Right hindlimb (tissue), 1 donor: ENCODE measurements around the gene RPAP2.
"Not testable (repeated sequence)": the region's sequence is repeated elsewhere in the genome, so short reads cannot be mapped to it uniquely, and the experiment has no call there.

Experiments used
- DNase-seq: peaks from one replicate; pipeline ENCODE4 v3.0.0-alpha.2; 2018

The RPAP2 gene

DNA sequence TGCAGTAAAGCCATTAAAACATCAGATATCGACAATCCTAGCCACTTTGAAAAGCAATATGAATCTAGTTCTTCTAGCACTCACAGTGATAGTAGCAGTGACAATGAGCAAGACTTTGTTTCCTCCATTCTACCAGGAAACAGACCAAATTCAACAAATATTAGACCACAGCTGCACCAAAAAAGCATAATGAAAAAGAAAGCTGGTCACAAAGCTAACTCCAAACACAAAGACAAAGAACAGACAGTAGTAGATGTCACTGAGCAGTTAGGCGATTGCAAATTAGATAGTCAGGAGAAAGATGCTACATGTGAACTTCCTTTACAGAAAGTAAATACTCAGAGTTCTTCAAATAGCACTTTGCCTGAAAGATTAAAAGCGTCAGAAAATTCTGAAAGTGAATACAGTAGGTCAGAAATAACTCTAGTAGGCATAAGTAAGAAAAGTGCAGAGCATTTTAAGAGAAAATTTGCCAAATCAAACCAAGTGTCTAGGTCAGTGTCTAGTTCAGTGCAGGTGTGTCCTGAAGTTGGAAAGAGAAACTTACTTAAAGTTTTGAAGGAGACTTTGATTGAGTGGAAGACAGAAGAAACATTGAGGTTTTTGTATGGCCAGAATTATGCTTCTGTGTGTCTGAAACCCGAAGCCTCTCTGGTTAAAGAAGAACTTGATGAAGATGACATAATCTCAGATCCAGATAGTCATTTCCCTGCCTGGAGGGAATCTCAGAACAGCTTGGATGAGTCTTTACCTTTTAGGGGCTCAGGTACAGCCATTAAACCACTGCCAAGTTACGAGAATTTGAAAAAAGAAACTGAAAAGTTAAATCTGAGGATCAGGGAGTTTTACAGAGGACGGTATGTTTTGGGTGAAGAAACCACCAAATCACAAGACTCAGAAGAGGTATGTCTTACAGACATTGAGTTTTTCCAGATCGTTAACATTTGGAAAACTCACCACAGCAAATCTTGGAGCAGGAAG is 24.9 kb downstream of the RPAP2 start:
- no peak for DNase-seq

GRCh38 chr1:92324784-92325183 is 25.9 kb downstream of the RPAP2 start:
- no peak for DNase-seq

DNA sequence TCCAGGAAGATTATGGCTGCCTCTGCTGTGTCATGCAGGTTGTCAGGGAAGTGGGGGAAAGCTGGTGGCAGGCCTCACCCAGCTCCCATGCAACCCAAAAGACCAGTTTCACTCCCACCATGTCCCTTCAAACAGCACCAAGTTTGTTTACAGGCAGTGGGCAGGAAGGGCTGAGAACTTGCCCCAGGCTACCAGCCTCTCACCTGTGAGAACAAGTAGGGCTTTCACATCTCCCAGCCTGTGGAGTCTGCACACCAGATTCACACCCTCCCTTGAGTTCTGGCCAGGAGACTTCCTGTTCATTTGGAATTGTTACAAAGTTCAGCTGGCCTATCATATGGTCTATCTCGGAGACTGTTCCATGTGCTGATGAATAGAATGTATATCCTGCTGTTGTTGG is 27.8 kb downstream of the RPAP2 start:
- no peak for DNase-seq

DNA sequence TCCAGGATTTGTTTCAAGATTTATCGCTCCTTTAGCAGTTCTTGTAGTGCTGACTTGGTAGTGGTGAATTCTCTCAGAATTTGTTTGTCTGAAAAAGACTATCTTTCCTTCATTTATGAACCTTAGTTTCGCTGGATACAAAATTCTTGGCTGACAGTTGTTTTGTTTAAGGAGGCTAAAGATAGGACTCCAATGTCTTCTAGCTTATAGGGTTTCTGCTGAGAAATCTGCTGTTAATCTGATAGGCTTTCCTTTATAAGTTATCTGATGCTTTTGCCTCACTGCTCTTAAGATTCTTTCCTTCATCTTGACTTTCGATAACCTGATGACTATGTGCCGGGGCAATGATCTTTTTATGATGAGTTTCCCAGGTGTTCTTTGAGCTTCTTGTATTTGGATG is 28.9 kb downstream of the RPAP2 start:
- no peak for DNase-seq

DNA sequence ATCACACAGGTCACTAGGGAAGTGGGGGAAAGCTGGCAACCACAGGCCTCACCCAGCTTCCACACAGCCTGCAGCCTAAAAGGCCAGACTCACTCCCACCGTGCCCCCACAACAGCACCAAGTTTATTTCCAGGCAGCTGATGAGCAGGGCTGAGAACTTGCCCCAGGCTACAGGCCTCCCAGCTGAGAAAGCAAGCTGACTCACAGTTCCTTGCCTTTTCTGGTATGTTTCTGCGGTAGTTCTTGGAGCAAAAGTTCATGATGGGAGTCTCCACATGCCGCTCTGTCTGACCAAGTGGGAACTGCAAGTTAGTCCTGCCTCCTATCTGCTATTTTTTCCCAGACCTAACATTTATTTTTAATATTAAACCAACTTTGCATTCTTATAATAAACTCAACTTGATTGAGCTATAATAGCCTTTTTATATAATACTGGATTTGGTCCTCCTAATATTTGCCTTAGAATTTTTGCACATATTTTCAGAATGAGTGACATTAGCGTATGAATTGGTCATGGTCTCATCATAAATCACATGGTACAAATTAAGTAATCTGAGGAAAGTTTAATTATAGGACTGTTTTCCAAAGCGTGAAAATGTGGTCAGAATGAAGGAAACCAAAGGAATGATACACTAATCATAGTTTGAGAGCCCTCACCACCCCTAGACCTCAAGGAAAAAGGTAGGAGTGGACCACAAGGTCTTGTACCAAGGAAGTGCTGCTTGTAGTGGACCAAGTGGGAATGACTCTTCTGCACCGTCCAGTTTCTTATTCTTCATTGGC is 30.7 kb downstream of the RPAP2 start:
- DNase-seq = no peak

- no peak for DNase-seq
Measured at GRCh38 chr1:92333668-92334067, 34.8 kb downstream of the RPAP2 start.

DNA sequence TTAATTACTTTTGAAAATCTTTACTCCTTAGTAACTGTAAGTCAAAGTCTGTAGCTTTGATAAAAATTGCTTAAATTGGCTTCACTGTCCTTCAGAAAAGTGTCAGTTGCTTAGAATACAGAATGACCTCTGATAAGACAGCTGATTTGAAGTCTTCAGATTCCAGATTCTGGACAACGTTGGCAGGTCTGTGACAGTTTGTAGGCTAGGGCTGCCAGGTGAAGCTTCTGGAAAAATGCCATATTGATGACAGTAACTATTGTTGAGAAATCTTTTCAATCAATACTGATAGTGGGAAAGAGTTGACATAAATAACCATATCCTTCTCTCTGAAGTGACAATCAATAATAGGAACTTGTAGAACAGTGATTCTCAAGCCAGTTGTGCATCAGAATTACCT is 41.3 kb downstream of the RPAP2 start:
- DNase-seq = no peak

DNA sequence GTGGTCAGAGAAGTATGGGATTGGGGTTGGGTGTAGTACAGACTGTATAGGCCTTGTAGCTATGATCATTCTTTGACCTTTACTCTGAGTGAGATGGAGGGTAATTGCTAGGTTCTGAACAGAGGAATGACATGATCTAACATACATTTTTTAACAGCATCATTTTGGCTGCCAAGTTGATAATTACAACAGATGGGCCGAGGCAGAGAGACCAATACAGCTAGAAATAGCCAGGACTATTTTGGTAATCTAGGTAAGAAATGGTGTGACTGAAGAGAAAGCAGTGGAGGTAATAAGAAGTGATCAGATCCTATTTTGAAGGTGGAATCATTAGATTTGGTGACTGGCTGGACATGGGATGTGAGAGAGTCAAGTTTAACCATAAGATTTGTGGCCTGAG is 43.5 kb downstream of the RPAP2 start:
- no peak for DNase-seq

- DNase-seq = no peak
Measured at GRCh38 chr1:92343061-92343460, 44.2 kb downstream of the RPAP2 start.

DNA sequence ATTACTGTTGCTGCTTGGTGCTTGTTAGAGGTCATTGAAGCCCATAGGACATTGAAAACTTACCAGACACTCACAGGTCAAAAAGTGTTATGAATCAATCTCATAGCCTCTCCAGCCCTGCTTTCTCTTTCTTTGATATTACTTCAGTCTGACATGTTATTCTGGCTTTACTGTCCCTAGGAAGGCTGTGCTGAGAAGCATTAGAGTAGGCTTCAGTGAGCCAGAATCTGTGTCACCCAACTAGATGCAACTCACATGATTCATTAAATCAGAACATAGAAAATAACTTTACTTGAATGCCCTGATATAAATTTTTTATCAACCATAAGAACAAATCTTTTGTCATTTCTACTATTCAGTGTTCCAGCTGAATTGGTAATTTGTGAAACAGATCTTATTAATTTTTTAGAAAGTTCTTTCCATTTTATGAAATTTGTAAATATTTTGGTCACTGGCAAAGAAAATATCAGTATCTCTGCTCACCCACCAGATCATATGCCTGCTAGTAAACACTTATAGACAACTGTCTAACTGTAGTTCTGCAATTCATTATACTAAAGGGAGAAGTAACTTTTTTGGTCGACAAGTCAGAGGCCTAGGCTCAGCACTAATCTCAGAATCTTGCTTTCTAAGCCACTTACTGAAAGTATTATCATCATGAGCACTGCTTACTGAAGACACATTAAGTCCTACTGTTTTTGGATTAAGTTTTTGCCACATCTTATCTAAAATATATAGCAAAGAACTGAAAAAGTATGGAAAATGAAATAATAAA is 48.2 kb downstream of the RPAP2 start:
- DNase-seq = no peak

DNA sequence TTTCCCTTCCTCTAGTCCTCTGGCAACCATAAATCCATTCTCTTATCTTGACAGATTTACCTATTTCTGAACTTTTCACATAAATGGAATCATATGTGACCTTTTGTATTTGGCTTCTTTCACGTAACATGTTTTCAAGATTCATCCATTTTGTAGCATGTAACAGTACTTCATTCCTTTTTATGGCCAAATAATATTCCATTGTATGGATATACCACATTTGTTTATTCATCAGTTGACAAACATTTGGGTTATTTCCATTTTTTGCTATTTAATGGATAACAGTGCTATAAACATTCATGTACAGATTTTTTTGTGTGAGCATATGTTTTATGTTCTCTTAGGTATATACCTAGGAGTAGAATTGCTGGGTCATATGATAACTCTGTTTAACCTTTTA is 54.0 kb downstream of the RPAP2 start:
- no peak for DNase-seq

DNA sequence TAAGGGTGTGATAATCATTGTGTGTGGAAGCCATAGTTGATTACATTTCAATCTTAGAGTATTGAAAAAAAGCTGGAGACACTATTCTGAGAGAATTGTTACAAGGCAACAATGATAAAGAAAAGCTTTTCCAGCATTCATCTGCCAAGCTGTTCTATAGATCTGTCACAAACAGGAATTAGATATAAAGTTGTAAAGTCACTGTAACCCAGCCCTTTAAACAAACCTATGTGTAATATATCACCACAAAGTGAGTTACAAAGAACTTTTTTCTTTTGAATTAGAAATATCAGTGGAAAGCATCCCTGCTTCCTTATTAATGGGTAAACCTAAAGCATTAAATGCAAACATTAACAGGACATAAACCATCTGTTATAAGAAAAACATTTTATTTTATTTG is 55.4 kb downstream of the RPAP2 start:
- no peak for DNase-seq

DNA sequence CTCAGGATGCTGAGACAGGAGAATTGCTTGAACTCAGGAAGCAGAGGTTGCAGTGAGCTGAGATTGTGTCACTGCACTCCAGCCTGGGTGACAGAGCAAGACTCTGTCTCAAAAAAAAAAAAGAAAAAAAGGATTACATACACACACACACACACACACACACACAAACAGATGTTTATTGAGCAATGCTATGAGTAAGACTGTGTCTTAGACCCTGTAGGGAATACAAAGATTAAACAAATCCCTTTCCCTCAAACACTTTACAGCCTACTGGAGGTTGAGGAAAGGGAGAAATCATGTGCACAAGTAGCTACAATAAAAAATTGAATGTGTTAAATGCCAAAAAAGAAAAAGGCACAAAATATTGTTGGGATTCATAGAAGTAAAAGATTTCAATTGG is 58.1 kb downstream of the RPAP2 start:
- DNase-seq = no peak

- DNase-seq = not testable (repeated sequence)
Measured at GRCh38 chr1:92359382-92359781, 60.5 kb downstream of the RPAP2 start.

DNA sequence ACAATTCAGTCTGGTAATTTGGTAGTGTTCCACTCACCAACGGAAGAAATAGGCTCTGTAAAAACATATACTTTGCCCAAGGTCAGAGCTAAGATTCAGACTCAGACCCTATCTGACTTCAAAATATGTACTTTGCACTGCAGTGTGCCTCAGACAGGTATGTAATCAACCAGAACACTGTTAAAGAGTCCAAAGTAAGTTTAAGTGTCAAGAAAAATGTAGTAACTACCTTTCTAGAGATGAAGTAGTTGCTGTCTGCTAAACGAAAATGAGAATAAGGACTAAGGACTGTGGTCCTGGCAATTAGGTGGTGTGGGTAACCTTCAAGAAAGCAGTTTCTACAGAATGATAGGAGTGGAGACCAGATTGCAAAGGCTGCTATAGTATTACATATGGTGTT is 61.1 kb downstream of the RPAP2 start:
- no peak for DNase-seq

DNA sequence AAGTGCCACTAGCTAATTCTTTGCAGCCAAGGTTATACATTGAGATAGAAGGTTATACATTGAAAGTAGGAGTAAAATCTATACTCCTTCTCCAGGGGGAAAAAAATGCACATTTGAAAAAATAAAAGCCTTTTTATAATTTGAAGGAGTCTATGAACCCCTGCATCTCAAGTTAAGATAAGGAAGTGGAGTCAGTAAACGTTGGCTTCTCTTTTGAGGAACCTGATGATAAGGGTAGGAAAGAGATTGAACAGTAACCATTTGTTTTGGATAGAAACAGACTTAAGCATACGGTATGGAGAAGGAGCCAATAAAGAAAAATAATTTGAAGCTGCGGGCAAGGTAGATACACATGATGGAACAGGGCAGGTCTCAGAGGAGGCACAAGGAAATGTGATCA is 64.1 kb downstream of the RPAP2 start:
- DNase-seq = no peak

DNA sequence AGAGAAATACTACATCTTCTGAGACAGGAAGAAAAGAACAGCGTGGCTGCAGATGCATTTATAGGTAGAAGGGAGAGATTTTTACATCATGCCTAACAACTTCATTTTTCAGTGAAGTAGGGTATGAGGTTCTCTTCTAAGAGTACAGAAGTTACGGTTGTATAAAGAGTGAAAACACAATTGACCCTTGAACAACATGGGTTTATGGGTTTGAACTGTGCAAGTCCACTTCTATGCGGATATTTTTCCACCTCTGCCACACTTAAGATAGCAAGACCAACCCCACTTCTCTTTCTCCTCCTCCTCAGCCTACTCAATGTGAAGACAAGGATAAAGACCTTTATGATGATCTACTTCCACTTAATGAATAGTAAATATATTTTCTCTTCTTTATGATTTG is 64.5 kb downstream of the RPAP2 start:
- DNase-seq = no peak

- no peak for DNase-seq
Measured at GRCh38 chr1:92365378-92366039, 66.7 kb downstream of the RPAP2 start.

- no peak for DNase-seq
Measured at GRCh38 chr1:92366040-92366395, 67.2 kb downstream of the RPAP2 start.

GRCh38 chr1:92367496-92367895 is 68.6 kb downstream of the RPAP2 start:
- DNase-seq = no peak

- no peak for DNase-seq
Measured at GRCh38 chr1:92372164-92372563, 73.3 kb downstream of the RPAP2 start.

DNA sequence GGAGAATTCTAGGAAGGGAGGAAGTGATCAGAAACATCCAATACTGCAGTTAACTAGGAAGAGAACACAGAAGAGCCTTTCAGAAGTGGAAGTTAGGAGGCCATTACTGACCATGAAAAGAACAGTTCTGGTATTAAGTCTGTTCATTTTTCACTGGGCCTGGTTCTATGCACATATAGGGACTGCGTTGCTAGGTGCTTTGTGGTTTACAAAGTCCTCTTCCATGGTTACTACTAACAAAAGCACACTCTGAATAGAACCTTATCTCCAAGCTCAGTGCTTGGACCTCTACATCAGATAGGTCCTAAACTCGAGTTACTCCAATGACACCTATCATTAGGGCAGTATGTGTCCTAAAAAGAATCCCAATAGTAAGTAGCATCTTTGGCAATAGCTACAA is 75.4 kb downstream of the RPAP2 start:
- no peak for DNase-seq

DNA sequence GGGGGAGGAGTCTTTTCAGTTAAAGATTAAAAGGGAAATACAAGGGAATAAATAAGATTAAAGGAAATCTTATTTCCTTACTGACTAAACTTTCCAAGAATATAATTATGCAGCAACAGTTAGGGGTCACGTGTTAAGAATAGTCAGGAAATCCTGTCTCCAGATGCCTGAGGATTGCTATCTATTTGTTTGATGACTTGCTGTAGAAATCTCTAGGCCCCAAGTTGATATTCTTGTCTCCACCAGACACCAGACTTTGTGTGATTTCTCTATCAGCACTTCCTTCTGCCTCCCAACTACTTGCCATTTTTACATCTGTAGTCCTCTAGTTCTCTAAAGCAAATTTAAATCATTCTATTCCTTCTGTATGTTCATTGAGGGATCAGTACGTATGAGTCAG is 77.5 kb downstream of the RPAP2 start:
- DNase-seq = no peak
